SK-N-SH treated with all-trans-retinoic acid at 6 μM for 48 hours (cell line): ENCODE results near the gene ESYT1.

Experiments used
- ATAC-seq: fragments of 200-7000 bp; cut with Tn5 transposase; 3 replicates; pipeline ENCODE4 v1.9.1; 2020; ENCODE audit warnings: mild to moderate bottlenecking, moderate library complexity
- ARNTL ChIP-seq: fragments of 450-650 bp; formaldehyde crosslinking; IDR thresholded peaks from 2 replicates; pipeline ENCODE4 v1.5.0; 2020; ENCODE audit warnings: low read depth, mild to moderate bottlenecking, moderate library complexity, borderline replicate concordance
- BACH2 ChIP-seq: fragments of 250-450 bp; sonication (Bioruptor Pico); IDR thresholded peaks from 2 replicates; pipeline ENCODE4 v1.9.0; 2021; ENCODE audit warnings: mild to moderate bottlenecking, borderline replicate concordance
- CSDC2 ChIP-seq: fragments of 250-450 bp; sonication (Bioruptor Pico); IDR thresholded peaks from 2 replicates; pipeline ENCODE4 v1.5.0; 2020; ENCODE audit warnings: mild to moderate bottlenecking, moderate library complexity
- ESRRG ChIP-seq: fragments of 250-450 bp; sonication (Bioruptor Pico); IDR thresholded peaks from 2 replicates; pipeline ENCODE4 v1.6.1; 2021; ENCODE audit warnings: mild to moderate bottlenecking
- GLIS3 ChIP-seq: fragments of 250-450 bp; sonication (Bioruptor Pico); IDR thresholded peaks from 2 replicates; pipeline ENCODE4 v1.5.0; 2020; ENCODE audit warnings: mild to moderate bottlenecking, moderate library complexity
- OSR1 ChIP-seq: fragments of 250-450 bp; sonication (Bioruptor Pico); IDR thresholded peaks from 2 replicates; pipeline ENCODE4 v1.8.0; 2022; ENCODE audit warnings: moderate library complexity, mild to moderate bottlenecking, inconsistent platforms
- POU6F1 ChIP-seq: fragments of 250-450 bp; sonication (Bioruptor Pico); IDR thresholded peaks from 2 replicates; pipeline ENCODE4 v1.8.0; 2021; ENCODE audit warnings: low read depth, mild to moderate bottlenecking, moderate library complexity, borderline replicate concordance
- PPARA ChIP-seq: fragments of 250-450 bp; sonication (Bioruptor Pico); IDR thresholded peaks from 2 replicates; pipeline ENCODE4 v1.5.0; 2020; ENCODE audit warnings: mild to moderate bottlenecking, borderline replicate concordance
- RARB ChIP-seq: fragments of 250-450 bp; sonication (Bioruptor Pico); IDR thresholded peaks from 2 replicates; pipeline ENCODE4 v1.8.0; 2021; ENCODE audit warnings: mild to moderate bottlenecking, moderate library complexity
- SNAI2 ChIP-seq: fragments of 250-450 bp; sonication (Bioruptor Pico); IDR thresholded peaks from 2 replicates; pipeline ENCODE4 v1.5.0; 2020; ENCODE audit warnings: mild to moderate bottlenecking, moderate library complexity
- TCF4 ChIP-seq: fragments of 250-450 bp; sonication (Bioruptor Pico); IDR thresholded peaks from 2 replicates; pipeline ENCODE4 v1.8.0; 2021; ENCODE audit warnings: mild to moderate bottlenecking, moderate library complexity, borderline replicate concordance
- TOX ChIP-seq: fragments of 250-450 bp; sonication (Bioruptor Pico); IDR thresholded peaks from 2 replicates; pipeline ENCODE4 v1.8.0; 2021; ENCODE audit warnings: mild to moderate bottlenecking, moderate library complexity, borderline replicate concordance
- ZC3H10 ChIP-seq: fragments of 250-450 bp; sonication (Bioruptor Pico); IDR thresholded peaks from 2 replicates; pipeline ENCODE4 v1.5.1; 2021; ENCODE audit warnings: mild to moderate bottlenecking, moderate library complexity
- ZFP3 ChIP-seq: fragments of 250-450 bp; sonication (Bioruptor Pico); IDR thresholded peaks from 2 replicates; pipeline ENCODE4 v1.5.0; 2020; ENCODE audit warnings: mild to moderate bottlenecking, moderate library complexity
- ZNF565 ChIP-seq: fragments of 450-650 bp; formaldehyde crosslinking; conservative IDR thresholded peaks from 2 replicates; pipeline ENCODE4 v1.5.0; 2020; ENCODE audit warnings: low read depth, mild to moderate bottlenecking, moderate library complexity
- ZNF70 ChIP-seq: fragments of 450-650 bp; formaldehyde crosslinking; IDR thresholded peaks from 2 replicates; pipeline ENCODE4 v1.5.0; 2020; ENCODE audit warnings: mild to moderate bottlenecking, moderate library complexity
- ZNF8 ChIP-seq: fragments of 450-650 bp; formaldehyde crosslinking; IDR thresholded peaks from 2 replicates; pipeline ENCODE4 v1.5.0; 2020; ENCODE audit warnings: mild to moderate bottlenecking, moderate library complexity
- TF ChIP-seq, protein P1 (sequence below): fragments of 250-450 bp; sonication (Bioruptor Pico); IDR thresholded peaks from 2 replicates; pipeline ENCODE4 v1.5.1; 2020; ENCODE audit warnings: low read depth, mild to moderate bottlenecking, moderate library complexity
- TF ChIP-seq, protein P2 (sequence below): fragments of 250-450 bp; sonication (Bioruptor Pico); IDR thresholded peaks from 2 replicates; pipeline ENCODE4 v1.5.1; 2021; ENCODE audit warnings: mild to moderate bottlenecking, moderate library complexity
- TF ChIP-seq, protein P3 (sequence below): fragments of 250-450 bp; sonication (Bioruptor Pico); IDR thresholded peaks from 2 replicates; pipeline ENCODE4 v1.5.0; 2020; ENCODE audit warnings: mild to moderate bottlenecking, moderate library complexity

The ESYT1 gene

GRCh38 chr12:56103066-56103711 is 24.9 kb upstream of the ESYT1 start:
- ATAC-seq, result no peak
- TF ChIP-seq ZC3H10 (CRISPR knock-in tag) (no peak), ARNTL (no peak), OSR1 (CRISPR knock-in tag) (no peak), ZFP3 (no peak), BACH2 (CRISPR knock-in tag) (no peak), GLIS3 (CRISPR knock-in tag) (no peak), ESRRG (no peak), PPARA (no peak), CSDC2 (CRISPR knock-in tag) (no peak), ZNF8 (no peak), ZNF565 (no peak), POU6F1 (CRISPR knock-in tag) (no peak), TOX (CRISPR knock-in tag) (no peak), TCF4 (no peak), ZNF70 (CRISPR knock-in tag) (no peak), SNAI2 (no peak)
- TF ChIP-seq, protein P1, sequence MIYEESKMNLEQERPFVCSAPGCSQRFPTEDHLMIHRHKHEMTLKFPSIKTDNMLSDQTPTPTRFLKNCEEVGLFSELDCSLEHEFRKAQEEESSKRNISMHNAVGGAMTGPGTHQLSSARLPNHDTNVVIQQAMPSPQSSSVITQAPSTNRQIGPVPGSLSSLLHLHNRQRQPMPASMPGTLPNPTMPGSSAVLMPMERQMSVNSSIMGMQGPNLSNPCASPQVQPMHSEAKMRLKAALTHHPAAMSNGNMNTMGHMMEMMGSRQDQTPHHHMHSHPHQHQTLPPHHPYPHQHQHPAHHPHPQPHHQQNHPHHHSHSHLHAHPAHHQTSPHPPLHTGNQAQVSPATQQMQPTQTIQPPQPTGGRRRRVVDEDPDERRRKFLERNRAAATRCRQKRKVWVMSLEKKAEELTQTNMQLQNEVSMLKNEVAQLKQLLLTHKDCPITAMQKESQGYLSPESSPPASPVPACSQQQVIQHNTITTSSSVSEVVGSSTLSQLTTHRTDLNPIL (CRISPR knock-in tag), result no peak
- TF ChIP-seq, protein P2, sequence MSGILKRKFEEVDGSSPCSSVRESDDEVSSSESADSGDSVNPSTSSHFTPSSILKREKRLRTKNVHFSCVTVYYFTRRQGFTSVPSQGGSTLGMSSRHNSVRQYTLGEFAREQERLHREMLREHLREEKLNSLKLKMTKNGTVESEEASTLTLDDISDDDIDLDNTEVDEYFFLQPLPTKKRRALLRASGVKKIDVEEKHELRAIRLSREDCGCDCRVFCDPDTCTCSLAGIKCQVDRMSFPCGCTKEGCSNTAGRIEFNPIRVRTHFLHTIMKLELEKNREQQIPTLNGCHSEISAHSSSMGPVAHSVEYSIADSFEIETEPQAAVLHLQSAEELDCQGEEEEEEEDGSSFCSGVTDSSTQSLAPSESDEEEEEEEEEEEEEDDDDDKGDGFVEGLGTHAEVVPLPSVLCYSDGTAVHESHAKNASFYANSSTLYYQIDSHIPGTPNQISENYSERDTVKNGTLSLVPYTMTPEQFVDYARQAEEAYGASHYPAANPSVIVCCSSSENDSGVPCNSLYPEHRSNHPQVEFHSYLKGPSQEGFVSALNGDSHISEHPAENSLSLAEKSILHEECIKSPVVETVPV, result no peak
- TF ChIP-seq, protein P3, sequence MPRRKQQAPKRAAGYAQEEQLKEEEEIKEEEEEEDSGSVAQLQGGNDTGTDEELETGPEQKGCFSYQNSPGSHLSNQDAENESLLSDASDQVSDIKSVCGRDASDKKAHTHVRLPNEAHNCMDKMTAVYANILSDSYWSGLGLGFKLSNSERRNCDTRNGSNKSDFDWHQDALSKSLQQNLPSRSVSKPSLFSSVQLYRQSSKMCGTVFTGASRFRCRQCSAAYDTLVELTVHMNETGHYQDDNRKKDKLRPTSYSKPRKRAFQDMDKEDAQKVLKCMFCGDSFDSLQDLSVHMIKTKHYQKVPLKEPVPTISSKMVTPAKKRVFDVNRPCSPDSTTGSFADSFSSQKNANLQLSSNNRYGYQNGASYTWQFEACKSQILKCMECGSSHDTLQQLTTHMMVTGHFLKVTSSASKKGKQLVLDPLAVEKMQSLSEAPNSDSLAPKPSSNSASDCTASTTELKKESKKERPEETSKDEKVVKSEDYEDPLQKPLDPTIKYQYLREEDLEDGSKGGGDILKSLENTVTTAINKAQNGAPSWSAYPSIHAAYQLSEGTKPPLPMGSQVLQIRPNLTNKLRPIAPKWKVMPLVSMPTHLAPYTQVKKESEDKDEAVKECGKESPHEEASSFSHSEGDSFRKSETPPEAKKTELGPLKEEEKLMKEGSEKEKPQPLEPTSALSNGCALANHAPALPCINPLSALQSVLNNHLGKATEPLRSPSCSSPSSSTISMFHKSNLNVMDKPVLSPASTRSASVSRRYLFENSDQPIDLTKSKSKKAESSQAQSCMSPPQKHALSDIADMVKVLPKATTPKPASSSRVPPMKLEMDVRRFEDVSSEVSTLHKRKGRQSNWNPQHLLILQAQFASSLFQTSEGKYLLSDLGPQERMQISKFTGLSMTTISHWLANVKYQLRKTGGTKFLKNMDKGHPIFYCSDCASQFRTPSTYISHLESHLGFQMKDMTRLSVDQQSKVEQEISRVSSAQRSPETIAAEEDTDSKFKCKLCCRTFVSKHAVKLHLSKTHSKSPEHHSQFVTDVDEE (CRISPR knock-in tag), result no peak

DNA sequence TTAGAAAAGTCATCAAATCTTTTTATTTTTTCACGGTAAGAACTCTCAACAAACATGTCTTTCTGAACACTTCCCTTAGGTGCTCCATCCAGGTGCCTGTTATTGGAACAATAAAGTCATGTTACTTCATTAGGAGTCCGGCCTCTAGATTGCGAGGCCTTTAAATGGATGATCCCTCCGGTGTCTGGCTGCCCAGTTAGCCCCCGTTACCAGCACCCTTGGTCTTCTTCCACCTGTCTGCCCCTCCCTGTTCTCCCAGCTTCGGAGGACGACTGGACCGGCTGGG is 24.3 kb upstream of the ESYT1 start:
- ATAC-seq, result no peak
- TF ChIP-seq, protein P2, result 0 out of 2 replicates have a peak, but pooled peaks have one; percentile 40
- no peak for TF ChIP-seq RARB (CRISPR knock-in tag)

DNA sequence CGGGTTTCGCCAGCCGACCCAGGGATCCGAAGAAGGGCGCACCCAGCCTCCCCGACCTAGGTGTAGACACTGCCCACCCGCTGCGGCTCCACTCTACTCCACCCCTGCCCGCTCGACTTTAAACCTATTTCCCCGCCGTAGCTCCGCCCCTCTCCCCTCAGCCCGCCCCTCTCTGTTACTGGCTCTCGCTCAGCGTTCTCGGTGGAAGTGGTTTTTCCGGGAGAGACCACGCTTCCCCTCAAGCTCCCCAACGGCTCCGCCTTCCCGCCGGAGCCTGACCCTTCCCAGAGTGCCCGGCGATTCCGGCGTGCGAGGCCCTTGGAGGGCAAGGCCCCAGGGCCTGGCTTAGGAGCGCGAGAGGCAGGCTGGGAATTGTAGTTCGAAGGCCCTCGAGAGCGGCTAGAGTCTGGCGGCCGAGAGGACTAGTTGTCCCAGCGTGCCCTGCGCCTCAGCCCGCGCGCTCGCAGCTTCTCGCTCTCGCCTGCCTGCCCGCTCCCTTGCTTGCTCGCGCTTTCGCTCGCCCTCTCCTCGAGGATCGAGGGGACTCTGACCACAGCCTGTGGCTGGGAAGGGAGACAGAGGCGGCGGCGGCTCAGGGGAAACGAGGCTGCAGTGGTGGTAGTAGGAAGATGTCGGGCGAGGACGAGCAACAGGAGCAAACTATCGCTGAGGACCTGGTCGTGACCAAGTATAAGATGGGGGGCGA is 23.8 kb upstream of the ESYT1 start, which contains the start of gene PA2G4:
TSS of gene PA2G4 (plus strand) at position 451 of the 706 bp plus-strand sequence. CDS start at position 630, 179 bp downstream.
- TF ChIP-seq ZC3H10 (CRISPR knock-in tag), result no peak
- TF ChIP-seq ZNF8, result no peak
- TF ChIP-seq ARNTL, result no peak
- TF ChIP-seq SNAI2, result no peak
- TF ChIP-seq PPARA, result no peak
- no peak for TF ChIP-seq RARB (CRISPR knock-in tag)
- no peak for TF ChIP-seq POU6F1 (CRISPR knock-in tag)
- TF ChIP-seq ZNF70 (CRISPR knock-in tag), result no peak
- TF ChIP-seq TOX (CRISPR knock-in tag), result no peak
- peak; percentile 99 for ATAC-seq
